Ovary (tissue), 9 donors: ENCODE measurements around the gene SHROOM3. TPM values are rescaled to one million over a fixed set of nuclear protein-coding genes. Genes with fewer than 3 reads are reported as not detected.

Experiments
- DNase-seq, 5 donors: peaks; one replicate each; pipeline ENCODE4 v3.0.0-alpha.2; 2019 to 2020
- H3K27ac ChIP-seq, 2 donors: fragments of 200-600 bp; one replicate each; pipeline versions ENCODE4 v1.5.1 to v1.8.0; 2019 to 2022
- H3K27me3 ChIP-seq: fragments of 200-600 bp; one replicate; pipeline ENCODE4 v1.8.0; 2022
- H3K36me3 ChIP-seq: fragments of 200-600 bp; sonication (generic); one replicate; pipeline ENCODE4 v1.5.1; 2019
- H3K4me1 ChIP-seq: one replicate; pipeline ENCODE4 v1.8.1; 2013; ENCODE audit warnings: mild to moderate bottlenecking, moderate library complexity; ENCODE audit not compliant: insufficient read depth
- H3K4me3 ChIP-seq: fragments of 200-600 bp; sonication (generic); one replicate; pipeline ENCODE4 v1.5.1; 2017
- H3K9me3 ChIP-seq, 2 donors: fragments of 200-600 bp in 1 of 2; sonication (generic) in 1 of 2; one replicate each; pipeline versions ENCODE4 v1.5.1 to v1.8.1; 2013 to 2019; ENCODE audit warnings: mild to moderate bottlenecking in 1 of 2, moderate library complexity in 1 of 2
- EP300 ChIP-seq: sonication (generic); formaldehyde crosslinking; IDR thresholded peaks from one replicate; pipeline ENCODE4 v1.6.1; 2017; ENCODE audit warnings: antibody characterized with exemption
- POLR2A ChIP-seq: fragments of 450-650 bp; IDR thresholded peaks from one replicate; pipeline ENCODE4 v1.6.1; 2017; ENCODE audit warnings: antibody characterized with exemption, mild to moderate bottlenecking, moderate library complexity
- WGBS, 3 donors: extraction: QIAGEN DNeasy Blood & Tissue Kit in 1 of 3; methylation state at CpG; one replicate each; pipeline versions ENCODE4 v1.1.5 to v1.1.7; 2013 to 2017; 5-methylcytosine and 5-hydroxymethylcytosine counted together
- intact Hi-C, 4 donors: fragments of 100-400 bp; cut with DNase I; formaldehyde crosslinking; loops; one replicate each; pipeline versions ENCODE4 v1.11.0 to v1.15.1; 2022 to 2023
- polyA plus RNA-seq, 2 donors: library from polyadenylated mRNA; stranded (reverse); fragments of 200-250 nt in 1 of 2; fragments of 350-450 nt in 1 of 2; fragmentation: Illumina TruSeq in 1 of 2; extraction: RNeasy Lipid Tissue Mini Kit (QIAGEN cat#74804) in 1 of 2; gene quantifications; one replicate each; pipeline ENCODE4 v1.2.3, GENCODE V29; 2013 to 2014
- total RNA-seq, 7 donors: library from RNA; depleted of rRNA in 2 of 7; stranded (reverse); fragments of >200 nt in 2 of 7; fragmentation: NEBNext Ultra II Directional in 3 of 7; extraction: Animal tissue kit (Norgen Biotek cat#: 25700) in 3 of 7; gene quantifications; one replicate each; pipeline versions ENCODE4 v1.1.0 to v1.2.4, GENCODE V29; 2016 to 2023
- TF ChIP-seq, protein P1 (sequence below), 3 donors: fragments of 450-650 bp in 2 of 3; fragments of 200-600 bp in 1 of 3; IDR thresholded peaks; one replicate each; pipeline versions ENCODE4 v1.5.1 to v1.8.0; 2016 to 2022; ENCODE audit warnings: antibody characterized with exemption in 3 of 3, mild to moderate bottlenecking in 1 of 3
- donor health status: DM: no; HTN: no; CAD: no; lungs with moderate emphysema.
- donor health status: DM: no; HTN: no; CAD: no.
- donor health status: Bipolar disorder and iron deficiency.
- donor health status: DM: yes; HTN: yes; CAD: no.
- donor health status: DM: no; HTN: no; CAD: no.
- donor health status: DM: yes; HTN: yes; CAD: no.

SHROOM3 gene
- total and polyA plus RNA-seq, 9 donors, result 0.80 to 70.1 (median 3.8) TPM

GRCh38 chr4:76559236-76560071 is 124.4 kb downstream of the SHROOM3 start:
- DNase-seq, result no peak
- no peaks in the 10 kb centered on the region for H3K36me3 ChIP-seq
- TF ChIP-seq EP300 (no peak), POLR2A (no peak)
- TF ChIP-seq, protein P1, sequence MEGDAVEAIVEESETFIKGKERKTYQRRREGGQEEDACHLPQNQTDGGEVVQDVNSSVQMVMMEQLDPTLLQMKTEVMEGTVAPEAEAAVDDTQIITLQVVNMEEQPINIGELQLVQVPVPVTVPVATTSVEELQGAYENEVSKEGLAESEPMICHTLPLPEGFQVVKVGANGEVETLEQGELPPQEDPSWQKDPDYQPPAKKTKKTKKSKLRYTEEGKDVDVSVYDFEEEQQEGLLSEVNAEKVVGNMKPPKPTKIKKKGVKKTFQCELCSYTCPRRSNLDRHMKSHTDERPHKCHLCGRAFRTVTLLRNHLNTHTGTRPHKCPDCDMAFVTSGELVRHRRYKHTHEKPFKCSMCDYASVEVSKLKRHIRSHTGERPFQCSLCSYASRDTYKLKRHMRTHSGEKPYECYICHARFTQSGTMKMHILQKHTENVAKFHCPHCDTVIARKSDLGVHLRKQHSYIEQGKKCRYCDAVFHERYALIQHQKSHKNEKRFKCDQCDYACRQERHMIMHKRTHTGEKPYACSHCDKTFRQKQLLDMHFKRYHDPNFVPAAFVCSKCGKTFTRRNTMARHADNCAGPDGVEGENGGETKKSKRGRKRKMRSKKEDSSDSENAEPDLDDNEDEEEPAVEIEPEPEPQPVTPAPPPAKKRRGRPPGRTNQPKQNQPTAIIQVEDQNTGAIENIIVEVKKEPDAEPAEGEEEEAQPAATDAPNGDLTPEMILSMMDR (IDR thresholded peaks at IDR 0.05), result no peak
- H3K27me3 ChIP-seq, result no peaks in the 10 kb centered on the region
- no peaks in the 10 kb centered on the region for H3K9me3 ChIP-seq
- intact Hi-C loops, result loop anchor here in 1 of 4 donors (5.0 kb wide), 1 partner anchor 138 kb away; no protein-coding TSS in a partner anchor
- WGBS, 3 donors, result 68 to 72% (median 71%) methylated on average over 13 of the region's 13 CpGs
- H3K27ac ChIP-seq, result no peak overlapping the region
- no peak overlapping the region for H3K4me3 ChIP-seq
- no peaks in the 10 kb centered on the region for H3K4me1 ChIP-seq

GRCh38 chr4:76562161-76562560 is 127.1 kb downstream of the SHROOM3 start:
- TF ChIP-seq, protein P1 (IDR thresholded peaks at IDR 0.05), result no peak
- TF ChIP-seq POLR2A (no peak), EP300 (no peak)
- Histone ChIP-seq H3K36me3 (no peaks in the 10 kb centered on the region), H3K27ac (no peak overlapping the region), H3K27me3 (no peaks in the 10 kb centered on the region), H3K4me1 (no peaks in the 10 kb centered on the region), H3K9me3 (no peaks in the 10 kb centered on the region), H3K4me3 (no peak overlapping the region)
- DNase-seq, result no peak
- WGBS, 3 donors, result 3 to 26% (median 5%) methylated on average over 2 of the region's 2 CpGs
- intact Hi-C loops, result no loop called here

DNA sequence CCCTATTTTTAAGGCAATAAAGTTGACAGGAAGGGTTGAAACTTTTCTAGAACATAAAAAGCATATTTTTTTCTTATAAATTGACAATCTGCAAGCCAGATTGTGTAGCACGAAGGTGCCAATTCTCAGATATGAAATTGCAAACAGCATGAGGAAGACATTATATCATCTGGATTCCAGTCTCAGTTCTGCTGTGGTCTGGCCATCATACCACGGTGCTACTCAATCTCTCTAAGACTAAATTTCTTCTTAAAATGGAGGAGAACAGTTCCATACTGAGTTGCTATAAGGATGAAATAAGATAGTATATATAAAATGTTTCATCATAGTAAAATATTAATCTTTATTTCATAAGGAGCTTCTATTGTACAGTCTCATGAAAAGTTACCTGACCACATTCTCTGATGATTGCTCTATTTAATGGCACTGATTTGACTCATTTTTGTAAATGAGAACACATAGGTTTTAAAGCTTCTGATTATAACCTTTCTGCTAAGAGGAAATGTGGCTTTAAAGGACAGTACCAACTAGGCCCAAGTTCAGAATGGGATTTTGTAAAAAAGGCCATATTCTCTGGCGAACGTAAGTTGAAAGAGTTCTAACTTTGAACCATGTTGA is 127.9 kb downstream of the SHROOM3 start:
- TF ChIP-seq POLR2A, result no peak
- TF ChIP-seq, protein P1 (IDR thresholded peaks at IDR 0.05), result no peak
- no peaks in the 10 kb centered on the region for H3K4me1 ChIP-seq
- H3K27me3 ChIP-seq, result no peaks in the 10 kb centered on the region
- no peaks in the 10 kb centered on the region for H3K9me3 ChIP-seq
- no peak overlapping the region for H3K4me3 ChIP-seq
- no peak overlapping the region for H3K27ac ChIP-seq
- no peak for DNase-seq
- H3K36me3 ChIP-seq, result no peaks in the 10 kb centered on the region
- intact Hi-C loops, result no loop called here
- 58 to 83% (median 77%) methylated on average over 4 of the region's 4 CpGs for WGBS, 3 donors

DNA sequence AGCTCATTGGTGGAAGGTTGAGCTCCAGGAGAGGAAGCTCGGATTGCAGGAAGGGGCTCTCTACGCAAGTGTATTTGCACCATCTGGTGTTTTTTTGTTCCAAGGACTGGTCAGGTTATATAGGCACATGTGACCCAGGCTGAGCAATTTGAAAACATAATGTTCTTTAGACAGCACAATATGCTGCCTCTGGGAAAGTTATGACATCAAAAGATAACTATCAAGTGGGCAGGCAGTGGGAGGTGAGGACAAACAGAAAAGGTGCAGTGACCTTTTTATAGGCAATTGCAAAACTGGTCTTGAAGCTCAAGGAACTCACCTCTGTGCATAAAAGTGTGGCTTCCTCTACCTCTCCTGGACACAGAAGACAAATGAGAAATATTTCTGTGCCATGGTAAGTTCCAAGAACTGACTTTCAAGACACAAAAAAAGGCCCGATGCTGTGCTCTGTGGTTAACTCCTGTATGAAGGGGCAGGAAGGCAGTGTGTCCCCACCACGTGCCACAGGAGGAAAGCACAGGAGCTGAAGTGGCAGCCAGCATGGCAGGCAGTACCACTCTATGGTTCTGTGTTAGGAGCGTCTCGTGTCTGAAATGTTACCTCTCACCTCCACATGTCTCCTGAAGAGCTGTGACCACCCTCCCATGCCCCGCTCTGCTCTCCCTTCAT is 128.6 kb downstream of the SHROOM3 start:
- TF ChIP-seq, protein P1 (IDR thresholded peaks at IDR 0.05), result no peak
- TF ChIP-seq EP300, result no peak
- TF ChIP-seq POLR2A, result no peak
- no peaks in the 10 kb centered on the region for H3K4me1 ChIP-seq
- 89 to 91% (median 91%) methylated on average over 7 of the region's 7 CpGs for WGBS, 3 donors
- H3K9me3 ChIP-seq, result no peaks in the 10 kb centered on the region
- no peaks in the 10 kb centered on the region for H3K27me3 ChIP-seq
- no peaks in the 10 kb centered on the region for H3K36me3 ChIP-seq
- intact Hi-C loops, result no loop called here
- DNase-seq, result no peak
- H3K27ac ChIP-seq, result no peak overlapping the region
- H3K4me3 ChIP-seq, result no peak overlapping the region
